Measurements from ENCODE around the gene XPO6.

XPO6 gene

DNA sequence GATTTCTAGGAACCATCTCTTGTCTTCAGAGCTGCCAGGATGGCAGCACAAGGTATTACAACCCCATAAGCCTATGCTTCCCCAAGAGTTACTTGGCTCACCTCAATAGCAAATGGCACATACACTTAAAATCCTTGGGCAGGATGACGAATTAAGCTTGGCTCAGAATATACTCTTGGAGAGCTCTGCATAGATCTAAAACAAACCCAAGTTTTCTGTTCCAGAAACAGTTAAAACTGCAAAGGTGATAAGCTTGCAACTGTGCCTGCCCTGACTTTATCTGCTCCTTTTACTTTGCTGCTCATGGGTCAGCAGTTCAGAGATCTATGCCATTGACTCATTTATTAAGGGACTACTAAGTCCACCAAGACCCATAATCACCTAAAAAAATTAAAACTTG lies 26.1 kb downstream of the XPO6 start:
- DNase-seq (ENCODE audit: insufficient read length, low spot score) (no peak), FAIRE-seq (no peak)

- FAIRE-seq, result no peak
- no peak for DNase-seq (ENCODE audit: insufficient read length, low spot score)
These were observed 27.1 kb downstream of the XPO6 start for GRCh38 chr16:28184625-28185024.

GRCh38 chr16:28183930-28184329 lies 27.8 kb downstream of the XPO6 start:
- DNase-seq (ENCODE audit: insufficient read length, low spot score), result no peak
- no peak for FAIRE-seq

DNA sequence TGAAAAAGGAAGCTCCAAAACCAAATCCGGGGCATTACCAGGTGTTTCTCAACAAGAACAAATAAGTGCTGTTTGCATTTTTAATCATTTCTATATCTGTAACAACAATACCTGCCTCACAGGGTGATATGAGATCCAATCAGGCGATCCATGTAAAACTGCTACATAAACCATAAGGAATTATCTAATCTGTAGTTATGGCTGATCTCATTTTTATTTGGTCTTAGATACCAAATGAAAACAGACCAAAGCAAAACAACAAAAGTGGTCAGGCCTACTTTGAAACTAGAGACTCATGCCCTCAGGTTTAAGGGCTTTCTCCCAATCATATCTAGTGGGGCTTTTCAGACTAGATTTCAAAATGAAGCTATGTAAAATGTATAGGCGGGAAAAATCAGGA lies 28.3 kb downstream of the XPO6 start:
- FAIRE-seq (no peak), DNase-seq (ENCODE audit: insufficient read length, low spot score) (no peak)

DNA sequence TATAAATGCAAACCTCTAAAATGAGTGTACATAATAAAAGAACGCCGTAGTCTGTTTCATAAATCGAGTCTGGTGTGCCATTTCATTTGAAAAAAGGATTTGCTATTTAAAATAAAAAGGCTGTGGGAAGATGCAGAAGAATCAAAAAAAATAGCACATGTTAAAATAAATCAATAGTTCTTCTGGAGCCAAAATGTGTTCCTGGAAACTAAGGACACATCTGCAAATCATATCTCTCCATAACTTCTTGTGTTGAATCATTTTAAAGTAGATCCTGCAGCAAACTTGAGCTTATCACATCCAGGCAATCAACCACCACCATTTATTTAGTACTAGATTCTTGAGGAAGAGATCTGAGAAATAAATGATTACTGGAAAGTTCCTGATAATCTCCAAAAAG lies 29.0 kb downstream of the XPO6 start:
- DNase-seq (ENCODE audit: insufficient read length, low spot score) (no peak), FAIRE-seq (no peak)

GRCh38 chr16:28182183-28182582 lies 29.6 kb downstream of the XPO6 start:
- FAIRE-seq (no peak), DNase-seq (ENCODE audit: insufficient read length, low spot score) (no peak)

- no peak for DNase-seq (ENCODE audit: insufficient read length, low spot score)
These were observed 30.2 kb downstream of the XPO6 start for GRCh38 chr16:28181515-28181914.

GRCh38 chr16:28180655-28181460 lies 30.9 kb downstream of the XPO6 start:
- FAIRE-seq, result peak; percentile 80
- DNase-seq (ENCODE audit: insufficient read length, low spot score), result no peak

More at GRCh38 chr16:28181515-28181914, 30.2 kb downstream of the XPO6 start:
- FAIRE-seq, result peak; percentile 63

DNA sequence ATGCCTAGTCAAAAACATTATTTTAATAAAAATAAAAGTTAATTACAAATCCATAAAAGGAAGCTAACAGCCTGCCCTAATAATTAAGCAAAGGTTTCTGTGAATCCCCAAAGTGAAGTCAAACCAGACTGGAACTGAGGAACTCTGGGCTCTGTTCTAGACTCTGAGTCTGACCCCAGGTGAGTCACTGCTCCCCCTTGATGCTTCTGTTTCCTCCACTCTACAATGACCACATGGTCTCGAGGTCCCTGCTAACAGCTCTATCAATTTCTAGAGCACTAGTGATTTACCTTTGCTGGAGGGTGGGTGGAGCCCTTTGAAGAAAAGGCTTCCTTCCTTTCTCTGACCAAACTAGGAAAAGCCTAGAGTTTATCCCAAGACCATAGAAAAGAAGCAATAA lies 32.4 kb downstream of the XPO6 start:
- DNase-seq (ENCODE audit: insufficient read length, low spot score), result no peak
- FAIRE-seq, result no peak

- DNase-seq (ENCODE audit: insufficient read length, low spot score), result no peak
- FAIRE-seq, result no peak
These were observed 36.0 kb downstream of the XPO6 start for GRCh38 chr16:28175715-28176114.

DNA sequence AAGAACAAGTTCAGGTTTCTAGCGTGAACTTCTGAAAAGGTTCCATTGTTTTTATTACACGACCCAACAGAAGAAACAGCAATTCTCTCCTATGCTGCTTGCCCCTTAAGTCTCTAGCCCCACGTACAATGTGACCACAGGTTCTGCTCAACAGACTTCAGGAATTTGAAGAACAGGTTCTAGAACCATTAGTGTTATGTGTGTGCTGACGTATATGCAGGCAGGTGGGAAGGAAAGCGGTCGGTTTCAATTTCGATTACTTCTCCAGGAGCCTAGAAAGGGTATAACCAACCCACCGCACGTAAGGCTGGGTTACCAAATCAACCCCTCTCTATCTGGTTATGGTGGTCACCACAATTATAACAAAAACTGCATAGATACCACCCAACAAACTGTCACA lies 39.4 kb downstream of the XPO6 start:
- FAIRE-seq, result no peak
- DNase-seq (ENCODE audit: insufficient read length, low spot score), result no peak

DNA sequence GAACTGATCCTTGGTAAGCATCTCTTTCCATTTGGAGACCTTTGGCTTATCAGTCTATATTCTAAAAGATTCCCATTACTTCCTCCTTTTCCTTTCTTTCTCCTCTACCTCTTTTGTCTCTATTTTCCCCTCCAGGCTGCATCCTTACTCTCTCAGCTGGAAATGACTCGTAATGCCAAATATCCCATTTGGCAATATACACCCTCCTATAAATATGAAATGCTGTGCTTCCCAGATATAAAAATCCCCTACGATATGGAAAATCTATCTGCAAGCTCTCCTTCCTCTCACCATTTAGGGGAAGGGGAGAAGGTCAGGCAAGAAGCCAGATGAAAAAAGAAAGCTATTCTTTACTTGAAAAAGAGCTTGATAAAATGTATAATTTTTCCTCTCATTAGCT lies 39.9 kb downstream of the XPO6 start:
- FAIRE-seq, result no peak
- DNase-seq (ENCODE audit: insufficient read length, low spot score), result no peak

DNA sequence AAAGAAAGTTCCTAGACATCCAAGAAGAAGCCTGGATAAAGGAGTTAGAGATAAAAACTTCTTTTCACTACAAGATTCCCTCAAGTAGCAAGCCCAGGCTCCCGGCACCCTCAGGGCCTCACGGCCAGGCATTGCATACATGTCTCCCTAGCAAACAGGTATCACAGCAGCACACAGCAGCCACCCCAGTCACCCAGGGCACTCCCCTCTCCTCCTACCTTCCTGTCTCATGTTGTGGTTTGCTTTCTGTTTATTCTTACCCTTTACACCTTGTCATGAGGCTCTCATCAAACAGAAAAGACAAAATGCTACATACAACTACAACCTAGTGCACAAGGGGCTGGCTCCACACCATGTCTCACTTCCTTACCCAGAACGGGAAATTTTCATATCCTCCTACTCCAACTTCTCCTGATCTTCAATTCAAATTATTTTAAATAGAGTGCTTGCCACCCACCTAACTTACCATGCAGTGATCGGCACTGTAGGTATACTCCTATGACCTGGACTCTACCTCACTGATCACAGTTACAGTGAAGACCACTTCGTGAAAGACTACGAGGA lies 42.7 kb downstream of the XPO6 start:
- DNase-seq (ENCODE audit: insufficient read length, low spot score) (no peak), FAIRE-seq (no peak)

DNA sequence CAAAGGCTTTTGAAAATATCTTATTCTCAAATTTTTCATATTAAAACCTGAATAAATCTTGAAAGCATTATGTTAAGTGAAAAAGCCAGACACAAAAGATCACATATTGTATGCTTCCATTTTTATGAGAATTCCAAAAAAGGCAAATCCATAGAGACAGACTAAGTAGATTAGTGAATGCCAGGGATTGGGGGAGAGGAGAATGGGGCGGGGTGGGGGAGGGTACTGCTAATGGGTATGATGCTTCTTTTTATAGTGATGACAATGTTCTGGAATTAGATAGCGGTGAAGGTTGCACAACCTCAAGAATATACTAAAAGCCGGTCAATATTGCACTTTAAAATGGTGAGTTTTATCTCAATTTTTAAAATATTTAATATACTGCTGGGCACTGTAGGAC lies 44.0 kb downstream of the XPO6 start:
- FAIRE-seq, result no peak
- DNase-seq (ENCODE audit: insufficient read length, low spot score), result no peak

- FAIRE-seq, result no peak
These were observed 44.5 kb downstream of the XPO6 start for GRCh38 chr16:28167221-28167620.

DNA sequence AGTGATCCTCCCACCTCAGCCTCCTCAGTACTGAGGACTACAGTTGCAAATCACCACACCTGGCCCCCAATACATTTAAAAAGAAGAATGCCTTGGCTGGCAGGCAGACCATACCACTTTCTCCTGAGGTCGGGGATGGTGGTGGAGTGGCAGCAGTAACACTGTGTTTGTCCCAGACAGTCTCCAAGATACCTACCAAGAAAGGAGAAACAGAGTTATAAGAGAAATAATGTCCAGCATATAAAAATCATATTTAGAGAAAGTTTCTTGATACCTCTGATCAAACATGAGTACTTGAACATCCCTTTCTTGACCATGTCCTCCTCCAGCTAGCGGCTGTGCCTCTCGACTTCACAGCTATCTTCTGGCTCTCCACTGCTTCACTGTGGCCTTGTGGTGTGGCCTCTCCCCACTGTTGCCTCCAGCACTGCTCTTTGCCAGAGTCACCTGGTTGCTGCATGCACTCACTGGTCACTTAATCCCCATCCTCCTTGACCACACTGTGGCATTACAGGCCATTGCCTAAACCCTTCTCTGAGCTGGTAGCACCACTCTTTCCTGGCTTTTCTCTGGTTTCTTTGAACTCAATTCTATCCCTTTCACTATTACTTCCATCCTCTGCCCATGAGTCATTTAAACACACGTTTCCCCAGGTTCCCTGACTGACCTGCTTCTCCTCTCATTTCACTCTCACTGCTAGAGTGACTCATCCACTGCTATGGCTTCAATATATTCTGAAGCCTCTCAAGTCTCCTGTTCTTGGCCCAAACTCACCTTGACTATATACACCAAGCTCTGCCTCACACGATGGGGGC lies 45.2 kb downstream of the XPO6 start:
- DNase-seq (ENCODE audit: insufficient read length, low spot score), result no peak
- no peak for FAIRE-seq

More at GRCh38 chr16:28167221-28167620, 44.5 kb downstream of the XPO6 start:
- no peak for DNase-seq (ENCODE audit: insufficient read length, low spot score)

DNA sequence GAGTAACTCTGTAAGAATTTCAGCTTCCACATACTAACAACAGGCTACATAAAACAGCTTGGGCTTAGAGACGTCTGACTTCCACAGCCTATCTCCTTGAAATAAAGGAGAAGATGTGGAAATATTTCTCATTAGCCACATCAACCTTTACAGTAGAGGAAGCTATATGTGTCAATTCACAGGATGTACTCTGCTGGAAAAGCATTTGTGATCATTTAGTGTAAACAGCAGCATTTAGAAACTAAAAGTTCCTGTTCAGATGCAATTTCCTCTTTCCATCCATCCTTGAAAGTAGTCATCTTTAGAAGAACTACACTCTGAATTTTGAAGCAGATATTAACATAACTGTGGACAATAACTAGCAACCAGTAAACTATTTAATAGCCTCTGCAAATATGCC lies 46.2 kb downstream of the XPO6 start:
- no peak for DNase-seq (ENCODE audit: insufficient read length, low spot score)
- FAIRE-seq, result no peak

DNA sequence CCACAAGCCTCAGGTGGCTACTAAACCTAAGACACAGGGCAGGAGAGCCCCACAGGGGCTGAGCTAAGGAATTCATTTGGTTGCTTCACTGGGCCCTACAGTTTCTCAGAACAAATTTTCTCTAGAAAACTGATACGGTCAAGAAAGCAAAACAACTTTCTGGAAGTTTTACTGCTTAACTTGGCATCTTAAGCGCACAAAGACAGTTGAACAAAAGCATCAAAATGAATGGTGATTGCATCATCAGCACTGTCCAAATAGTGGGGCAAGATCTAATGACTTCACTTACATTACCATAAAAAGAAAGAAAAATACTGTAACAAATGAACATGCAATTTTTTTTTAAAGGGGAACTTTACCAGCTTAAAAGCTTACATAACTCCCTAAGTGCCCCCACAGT lies 47.6 kb downstream of the XPO6 start:
- FAIRE-seq (no peak), DNase-seq (ENCODE audit: insufficient read length, low spot score) (no peak)

DNA sequence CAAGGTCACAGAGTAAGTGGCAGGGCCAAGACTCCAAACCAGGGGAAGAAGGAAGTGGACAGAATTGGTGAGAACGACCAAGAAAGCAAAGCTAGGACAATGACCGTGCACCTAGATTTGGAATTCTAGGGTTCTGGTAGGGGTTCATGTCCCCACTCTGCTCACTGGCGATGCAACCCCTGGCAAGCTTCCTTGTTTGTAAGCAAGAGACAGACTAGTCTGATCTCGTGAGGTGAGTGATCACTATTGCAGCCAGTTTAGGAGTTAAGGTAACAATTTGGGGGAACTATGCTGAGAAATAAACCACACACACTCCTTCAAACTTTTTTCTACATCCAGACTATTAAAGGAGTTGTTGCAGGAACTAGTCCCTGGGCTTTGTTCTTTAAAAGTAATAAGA lies 48.1 kb downstream of the XPO6 start:
- no peak for DNase-seq (ENCODE audit: insufficient read length, low spot score)
- FAIRE-seq, result no peak

- FAIRE-seq (no peak), DNase-seq (ENCODE audit: insufficient read length, low spot score) (no peak)
These were observed 49.4 kb downstream of the XPO6 start for GRCh38 chr16:28162326-28162877.

DNA sequence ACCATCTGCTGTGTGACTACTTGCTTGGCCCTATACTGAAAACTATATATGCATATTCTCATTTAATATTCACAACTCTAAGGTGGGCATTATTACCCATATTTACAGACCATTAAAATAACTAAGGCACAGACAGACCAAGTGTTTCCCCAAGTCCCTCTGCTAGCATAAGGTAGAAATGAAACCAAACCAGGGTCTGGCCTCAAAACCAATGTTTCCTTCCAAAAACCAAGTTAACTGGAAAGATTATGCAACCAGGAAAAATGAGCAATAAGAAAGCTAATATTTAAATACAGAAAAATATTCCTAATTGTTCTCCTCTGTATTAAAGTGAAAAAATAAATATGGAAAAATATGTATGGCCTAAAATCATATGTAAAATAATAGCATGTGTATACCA lies 50.1 kb downstream of the XPO6 start:
- no peak for DNase-seq (ENCODE audit: insufficient read length, low spot score)
- FAIRE-seq, result no peak
